Activated CD4-positive, alpha-beta T cell treated with anti-CD3 and anti-CD28 coated beads, Interleukin-2, Interleukin-4, amounts not matched to agents 100 ng/mL and 50 ng/mL, durations not matched to agents 16 hours and 8 hours (primary cell): Measurements from ENCODE around the gene JPH2.
"Not testable (repeated sequence)": the region's sequence is repeated elsewhere in the genome, so short reads cannot be mapped to it uniquely, and the experiment has no call there.

ENCODE experiments used
- DNase-seq: peaks from one replicate; pipeline ENCODE4 v3.0.0-alpha.2; 2020; ENCODE audit warnings: low spot score

Gene JPH2

DNA sequence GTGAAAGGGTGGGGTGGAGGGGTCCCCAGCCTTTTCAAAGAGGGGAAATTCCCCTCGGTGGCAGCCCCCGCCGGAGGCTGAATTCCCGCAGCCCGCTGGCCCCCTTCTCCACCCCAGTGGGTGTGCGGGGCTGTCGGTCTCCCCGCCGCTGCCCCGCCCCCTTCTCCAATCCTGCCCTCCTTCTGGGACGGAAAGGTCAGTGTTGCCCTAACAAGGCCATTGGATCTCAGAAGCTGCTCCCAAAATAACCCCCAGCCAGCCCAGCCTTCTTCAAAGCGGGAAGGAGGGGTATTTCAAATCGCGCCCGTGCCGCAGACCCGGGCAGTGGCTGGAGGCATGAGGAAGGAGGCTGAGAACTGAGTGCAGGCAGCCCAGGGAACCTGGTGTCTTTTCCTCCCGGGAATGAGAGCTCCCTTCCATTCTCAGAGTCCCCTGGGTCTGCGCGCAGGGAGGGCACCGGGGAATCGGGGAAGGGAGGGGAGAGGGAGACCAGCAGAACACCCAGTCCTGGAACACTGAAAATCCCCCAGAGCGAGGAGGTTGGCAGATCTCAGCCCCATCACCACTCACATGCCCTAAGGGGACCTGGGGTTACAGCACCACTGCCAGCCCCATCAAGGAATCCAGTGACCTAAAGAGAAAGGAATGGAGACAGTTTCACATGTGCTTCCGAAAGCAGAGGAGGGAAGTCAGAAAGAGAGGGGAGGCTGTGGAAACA lies at the start of gene JPH2:
TSS of gene JPH2 (minus strand) at position 135 of the 718 bp plus-strand sequence. CDS start 483 bp downstream, outside the sequence.
- DNase-seq = no peak

DNA sequence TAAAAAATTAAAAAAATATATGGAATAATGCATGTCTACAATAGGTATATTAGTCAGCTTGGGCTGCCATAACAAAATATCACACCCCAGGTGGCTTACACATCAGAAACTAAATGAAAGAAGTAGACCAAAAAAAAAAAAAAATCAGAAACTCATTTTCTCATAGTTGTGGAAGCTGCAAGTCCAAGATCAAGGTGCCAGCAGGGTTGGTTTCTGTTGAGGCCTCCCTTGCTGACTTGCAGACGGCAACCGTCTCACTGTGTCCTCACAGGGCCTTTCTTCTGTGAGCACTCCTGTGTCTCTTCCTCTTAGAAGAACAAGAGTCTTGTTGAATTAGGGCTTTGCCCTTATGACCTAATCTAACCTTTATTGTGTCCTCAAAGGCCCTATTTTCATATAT lies 48.7 kb upstream of the JPH2 start:
- no peak for DNase-seq

DNA sequence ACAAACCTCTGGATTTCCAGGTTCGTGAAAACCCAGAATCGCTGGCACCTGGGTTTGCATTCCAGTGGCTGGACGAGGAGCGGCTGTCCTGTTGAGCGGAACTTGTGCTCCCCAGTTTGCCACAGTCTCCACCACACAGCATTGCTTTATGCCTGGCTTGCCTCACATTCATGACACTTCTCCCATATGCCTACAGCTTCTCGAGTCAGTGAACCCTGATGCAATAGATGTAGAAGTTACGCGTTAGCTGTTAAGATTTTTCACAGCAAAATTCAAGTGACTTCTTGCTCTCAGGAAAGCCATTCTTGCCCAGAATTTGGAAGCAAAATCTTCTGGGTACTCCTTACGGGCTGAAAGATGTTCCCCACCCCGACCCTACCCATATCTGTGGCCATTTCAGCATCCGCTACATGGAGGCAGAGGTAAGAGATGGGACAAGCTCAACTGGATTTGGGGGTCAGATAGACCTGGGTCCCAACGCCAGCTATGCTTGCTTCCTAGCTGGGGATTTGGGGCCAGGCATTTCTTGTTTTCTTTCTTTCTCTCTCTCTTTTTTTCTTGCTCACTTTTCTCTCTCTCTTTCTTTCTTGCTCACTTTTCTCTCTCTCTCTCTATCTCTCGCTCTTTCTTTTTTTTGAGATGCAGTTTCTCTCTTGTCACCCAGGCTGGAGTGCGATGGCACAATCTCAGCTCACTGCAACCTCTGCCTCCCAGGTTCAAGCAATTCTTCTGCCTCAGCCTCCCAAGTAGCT lies 47.8 kb upstream of the JPH2 start:
- no peak for DNase-seq

DNA sequence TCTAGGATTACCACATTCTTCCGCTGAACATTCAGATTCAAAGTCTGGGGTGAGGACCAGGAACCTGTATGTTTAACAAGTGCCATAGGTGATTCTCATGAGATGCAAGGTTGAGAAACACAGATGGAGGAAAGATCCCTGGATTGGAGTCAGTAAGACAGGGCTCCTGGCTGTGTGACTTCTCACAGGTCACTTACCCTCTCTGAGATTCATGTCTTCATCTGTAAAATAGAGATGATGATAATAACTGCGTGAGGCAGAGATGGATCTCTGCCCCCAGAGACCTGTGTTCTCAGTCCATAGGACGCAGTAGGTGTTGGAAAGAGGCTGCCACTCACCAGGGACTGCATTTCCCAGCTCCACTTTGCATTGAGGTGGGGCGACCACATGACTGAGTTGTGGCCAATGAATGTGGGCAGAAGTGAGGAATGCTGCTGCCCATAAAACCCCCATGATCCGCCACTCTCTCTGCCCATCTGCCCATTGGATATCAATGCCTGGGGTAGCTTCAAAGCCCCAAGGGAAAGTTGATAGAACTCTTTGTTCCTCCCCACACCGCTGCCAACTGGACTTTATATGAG lies 46.5 kb upstream of the JPH2 start:
- no peak for DNase-seq

GRCh38 chr20:44232469-44232856 lies 45.5 kb upstream of the JPH2 start:
- not testable (repeated sequence) for DNase-seq

- DNase-seq = no peak
Measured at GRCh38 chr20:44231713-44232468, 44.9 kb upstream of the JPH2 start.

DNA sequence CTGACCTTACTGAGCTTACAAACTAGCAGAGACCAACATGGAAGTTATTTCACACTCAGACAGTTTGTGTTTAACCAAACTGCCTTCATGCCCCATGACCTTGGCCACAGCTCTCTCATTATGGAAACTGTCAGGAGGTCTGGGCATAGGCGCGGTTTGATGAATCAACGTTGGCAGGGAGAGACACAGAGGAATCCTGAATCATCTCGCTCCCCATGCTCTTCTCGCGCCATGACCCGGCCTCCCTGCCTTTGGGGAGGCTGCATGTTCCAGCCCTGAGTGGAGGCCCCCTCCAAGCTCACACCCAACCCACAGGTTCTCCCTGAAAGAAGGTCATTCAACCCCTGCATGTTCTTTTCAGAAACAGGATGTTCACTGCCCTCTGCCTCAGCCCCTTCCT lies 44.2 kb upstream of the JPH2 start:
- DNase-seq = no peak

DNA sequence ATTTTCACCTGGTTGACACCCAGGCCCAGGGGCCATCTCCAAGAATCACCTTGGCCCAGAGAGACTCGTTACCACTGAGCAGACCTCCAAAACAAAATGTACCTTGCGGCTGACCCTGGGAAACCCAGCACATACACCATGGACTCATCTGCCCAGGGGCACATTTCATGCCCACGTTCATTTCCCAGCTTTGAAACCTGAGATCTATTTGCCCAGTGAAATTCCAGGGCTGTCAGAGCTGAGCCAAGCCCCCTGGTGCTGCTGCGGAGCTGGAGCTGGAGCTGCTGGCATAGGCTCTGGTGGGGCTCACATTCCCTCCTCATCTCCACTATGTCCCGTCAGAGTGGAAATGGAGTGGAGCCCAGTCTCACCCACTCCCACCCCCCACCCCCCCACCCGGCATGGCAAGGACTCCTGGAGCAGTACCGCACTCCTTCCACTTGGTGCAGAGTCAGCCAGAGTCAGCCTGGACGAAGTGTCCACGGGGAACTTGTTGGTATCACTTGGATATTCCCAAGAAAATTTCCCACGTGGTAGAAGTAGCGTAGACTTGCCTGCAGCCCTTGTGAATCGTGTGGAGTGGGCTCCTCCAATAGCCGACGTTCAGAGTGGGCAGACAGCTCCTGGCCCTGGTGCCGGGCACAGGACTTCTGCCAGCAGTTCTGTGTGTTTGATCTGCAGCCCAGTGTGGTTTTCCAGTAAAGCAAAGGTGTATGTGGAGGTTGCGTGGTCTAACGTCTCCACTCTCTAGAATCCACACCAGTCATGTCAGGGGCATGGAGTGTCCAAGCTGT lies 41.7 kb upstream of the JPH2 start:
- DNase-seq = no peak

GRCh38 chr20:44224637-44225036 lies 37.6 kb upstream of the JPH2 start:
- DNase-seq = no peak

GRCh38 chr20:44223721-44224120 lies 36.7 kb upstream of the JPH2 start:
- no peak for DNase-seq

GRCh38 chr20:44222633-44223368 lies 35.8 kb upstream of the JPH2 start:
- no peak for DNase-seq

DNA sequence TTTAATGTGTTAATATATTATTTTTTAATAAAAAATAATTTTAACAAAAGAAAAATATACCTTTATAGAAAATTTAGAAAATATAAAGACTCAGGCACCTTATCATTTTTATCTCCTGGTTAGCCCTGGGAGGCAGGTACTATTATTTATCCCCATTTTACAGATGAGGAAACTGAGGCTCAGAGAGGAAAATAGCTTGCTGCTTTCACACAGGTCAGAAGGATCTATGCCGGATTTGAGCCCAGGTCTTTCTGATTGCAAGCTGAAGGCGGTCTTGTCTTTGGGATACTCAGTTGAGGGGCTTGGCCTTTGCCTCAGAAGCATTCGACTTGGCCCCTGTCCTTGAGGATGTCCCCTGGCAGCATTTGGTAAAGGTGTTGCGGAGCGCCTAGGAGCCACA lies 35.0 kb upstream of the JPH2 start:
- no peak for DNase-seq

DNA sequence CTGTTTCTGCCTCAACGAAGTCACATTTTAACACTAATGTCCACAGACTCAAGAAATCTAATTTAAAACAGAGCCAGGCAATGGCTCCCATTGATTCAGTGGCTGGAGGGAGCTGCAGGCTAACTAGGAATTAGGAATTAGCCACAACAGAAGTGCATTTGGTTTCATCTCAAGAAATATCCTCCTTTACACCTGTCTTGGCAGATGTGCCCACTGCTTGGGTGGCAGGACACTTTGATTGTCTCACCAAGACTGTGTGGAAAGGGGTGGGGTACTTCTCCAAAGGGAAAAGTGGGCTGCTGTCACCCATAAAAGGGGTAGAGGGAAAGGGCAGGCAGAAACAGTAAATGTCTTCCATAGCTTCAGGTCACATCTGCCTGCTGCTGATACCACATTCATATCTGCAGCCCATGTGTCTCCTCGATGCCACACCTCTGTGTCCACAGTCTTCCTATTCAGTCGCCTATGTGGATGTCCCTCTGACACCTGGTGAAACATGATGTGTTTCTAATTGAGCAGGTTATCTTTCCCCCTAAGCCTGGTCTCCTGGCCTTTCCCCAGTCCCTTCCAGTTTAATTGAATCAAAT lies 34.5 kb upstream of the JPH2 start:
- no peak for DNase-seq

GRCh38 chr20:44219791-44220190 lies 32.8 kb upstream of the JPH2 start:
- no peak for DNase-seq

GRCh38 chr20:44219170-44219730 lies 32.3 kb upstream of the JPH2 start:
- DNase-seq = no peak

DNA sequence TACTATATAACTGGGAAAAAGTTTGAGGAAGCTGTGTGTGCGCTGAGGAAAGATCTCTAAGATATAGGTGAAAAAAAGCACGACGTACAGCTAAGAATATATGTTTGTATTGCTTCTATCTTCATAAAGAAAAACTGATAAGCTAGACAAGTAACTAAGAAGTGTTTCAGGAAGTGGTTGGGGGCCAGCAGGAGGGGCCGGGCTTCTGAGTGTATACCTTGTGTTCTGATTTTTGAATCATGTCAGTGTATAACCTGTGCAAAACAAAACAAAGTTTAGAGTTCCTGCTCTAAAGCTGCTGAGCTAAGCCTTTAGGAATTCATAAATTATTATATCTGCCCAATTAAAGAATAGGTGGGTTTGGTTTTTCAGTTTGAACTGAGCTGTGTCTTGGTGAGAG lies 31.5 kb upstream of the JPH2 start:
- no peak for DNase-seq

GRCh38 chr20:44217342-44218092 lies 30.5 kb upstream of the JPH2 start:
- DNase-seq = peak; percentile 70

DNA sequence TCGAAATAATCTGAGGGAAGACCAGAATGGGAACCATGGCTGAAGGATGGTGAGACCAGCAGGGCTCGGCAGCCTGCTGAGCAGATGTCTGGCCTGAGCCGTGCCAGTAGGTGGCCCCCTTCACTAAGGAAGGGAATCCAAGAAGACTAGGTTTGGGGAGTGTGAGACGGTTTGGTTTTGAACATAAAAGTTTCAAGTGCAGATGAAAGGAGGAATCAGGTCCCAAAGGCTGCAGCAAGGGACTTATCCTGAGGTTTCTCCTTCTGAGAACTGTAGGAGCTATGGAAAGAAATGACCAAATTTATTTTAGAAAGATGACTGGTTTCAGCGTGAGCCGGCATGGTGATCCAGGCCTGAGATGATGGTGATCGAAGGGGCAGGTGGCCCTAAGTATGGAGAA lies 28.1 kb upstream of the JPH2 start:
- DNase-seq = peak; percentile 71

DNA sequence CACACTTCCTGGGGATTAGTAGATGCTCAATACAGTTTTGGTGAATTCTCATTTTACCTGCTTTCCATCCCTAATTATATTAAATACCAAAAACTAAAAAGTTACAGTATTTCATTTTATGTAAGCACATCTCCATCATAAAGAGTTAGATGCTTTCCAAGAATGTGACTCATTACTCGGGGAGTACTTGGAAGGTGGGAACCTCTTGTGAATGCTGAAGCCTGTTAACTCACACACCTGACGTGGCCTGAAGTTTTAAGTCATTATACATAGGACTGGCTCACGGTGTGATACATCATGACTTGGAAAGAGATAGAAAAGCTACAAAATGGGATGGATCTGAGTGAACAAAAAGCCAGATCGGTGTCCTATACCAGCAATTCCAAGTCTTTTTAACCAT lies 25.8 kb upstream of the JPH2 start:
- no peak for DNase-seq
